ENCODE results near the gene NEU3. TPM values are rescaled to one million over a fixed set of nuclear protein-coding genes. Genes with fewer than 3 reads are reported as not detected.

The NEU3 gene
- 1 to 10 TPM; 6.0 to 8.5 (median 6.7) TPM for total RNA-seq
- long read RNA-seq, donor 1, partial matches to known transcripts, result 0 of 2 reads
- long read RNA-seq, donor 1, other reads (novel, unspliced or antisense), result 1 of 2 reads
- long read RNA-seq, donor 2, result 0 reads

GRCh38 chr11:74988541-74989259 lies at the start of gene NEU3:
Gene NEU3, plus strand, starts transcription at chr11:74988933. Its CDS starts 128 bp downstream, at chr11:74989061.
- no peaks in the 10 kb centered on the region for H3K36me3 ChIP-seq (ENCODE audit: low read depth)
- peak within 1 kb of the TSS; percentile 69 for H3K4me3 ChIP-seq
- H3K9me3 ChIP-seq, result no peaks in the 10 kb centered on the region
- no peak for TF ChIP-seq CTCF (IDR thresholded peaks at IDR 0.05)
- peaks cover 7% of the 10 kb centered on the region for H3K4me1 ChIP-seq (ENCODE audit: low read depth)
- intact Hi-C loops (cut with DNase I, micrococcal nuclease), result no loop called here
- peak; percentile 87 to 90 (median 88) for DNase-seq
- ATAC-seq, result peak; percentile 98

- no peak for DNase-seq
- Histone ChIP-seq H3K36me3 (ENCODE audit: low read depth) (no peaks in the 10 kb centered on the region), H3K4me3 (no peak overlapping the region), H3K9me3 (no peaks in the 10 kb centered on the region), H3K4me1 (ENCODE audit: low read depth) (no peaks in the 10 kb centered on the region)
- no peak for TF ChIP-seq CTCF (IDR thresholded peaks at IDR 0.05)
- ATAC-seq, result no peak
- intact Hi-C loops (cut with DNase I, micrococcal nuclease), result no loop called here
These were observed 47.2 kb upstream of the NEU3 start for GRCh38 chr11:74941492-74941891.

- intact Hi-C loops (cut with DNase I, micrococcal nuclease), result no loop called here
- H3K9me3 ChIP-seq, result no peaks in the 10 kb centered on the region
- ATAC-seq, result no peak
- TF ChIP-seq CTCF (IDR thresholded peaks at IDR 0.05), result no peak
- H3K36me3 ChIP-seq (ENCODE audit: low read depth), result no peaks in the 10 kb centered on the region
- no peaks in the 10 kb centered on the region for H3K4me1 ChIP-seq (ENCODE audit: low read depth)
- H3K4me3 ChIP-seq, result no peak overlapping the region
- DNase-seq, result no peak
These were observed 46.5 kb upstream of the NEU3 start for GRCh38 chr11:74942073-74942759.

- peak; percentile 37 for ATAC-seq
- no peak for DNase-seq
- H3K4me3 ChIP-seq, result peak overlapping the region; percentile 88
- intact Hi-C loops (cut with DNase I, micrococcal nuclease), result no loop called here
- no peak for TF ChIP-seq CTCF (IDR thresholded peaks at IDR 0.05)
- peaks cover 2% of the 10 kb centered on the region for H3K36me3 ChIP-seq (ENCODE audit: low read depth)
- no peaks in the 10 kb centered on the region for H3K9me3 ChIP-seq
- H3K4me1 ChIP-seq (ENCODE audit: low read depth), result peaks cover 12% of the 10 kb centered on the region
These were observed 40.2 kb upstream of the NEU3 start for GRCh38 chr11:74948546-74948897.

- Histone ChIP-seq H3K4me1 (ENCODE audit: low read depth) (peaks cover 12% of the 10 kb centered on the region), H3K9me3 (no peaks in the 10 kb centered on the region), H3K36me3 (ENCODE audit: low read depth) (peaks cover 5% of the 10 kb centered on the region), H3K4me3 (peak within 1 kb of the TSS; percentile 88)
- intact Hi-C loops (cut with DNase I, micrococcal nuclease), result no loop called here
- peak; percentile 100 for ATAC-seq
- DNase-seq, result peak; percentile 98 to 100 (median 99)
- no peak for TF ChIP-seq CTCF (IDR thresholded peaks at IDR 0.05)
These were observed 39.6 kb upstream of the NEU3 start, which contains the start of the genes SPCS2 and XRRA1 for GRCh38 chr11:74948898-74949752. Gene SPCS2, plus strand, starts transcription at chr11:74949266. Its CDS starts 20 bp downstream, at chr11:74949286. Gene XRRA1, minus strand, starts transcription at chr11:74949091. Its CDS starts 8,213 bp downstream, at chr11:74940878.

Measured in mucosa of descending colon (tissue), 3 donors.